Gastrocnemius medialis (tissue), 4 donors: Measurements from ENCODE around the gene TENM3.

Experiments used
- CTCF ChIP-seq, 5 experiments: fragments of 450-650 bp in 3 of 5; fragments of 200-600 bp in 2 of 5; sonication (generic) in 2 of 5; IDR thresholded peaks in 4 of 5; conservative IDR thresholded peaks in 1 of 5; 1 replicate in 4 of 5; 2 replicates in 1 of 5; pipeline ENCODE4 v1.5.1; 2016 to 2019; ENCODE audit warnings: antibody characterized with exemption in 5 of 5, mild to moderate bottlenecking in 3 of 5, moderate library complexity in 3 of 5
- POLR2A ChIP-seq, 2 donors: fragments of 450-650 bp; IDR thresholded peaks; one replicate each; pipeline ENCODE4 v1.6.1; 2017; ENCODE audit warnings: antibody characterized with exemption in 2 of 2, mild to moderate bottlenecking in 2 of 2, moderate library complexity in 2 of 2

GRCh38 chr4:182483685-182484084 is 240.5 kb downstream of the TENM3 start:
- TF ChIP-seq CTCF (IDR thresholded peaks at IDR 0.05 in 4 of 5, conservative IDR thresholded peaks at IDR 0.05 in 1 of 5) (no peak), POLR2A (IDR thresholded peaks at IDR 0.05) (no peak)
